ENCODE data around the gene MAPK10.

Gene MAPK10

DNA sequence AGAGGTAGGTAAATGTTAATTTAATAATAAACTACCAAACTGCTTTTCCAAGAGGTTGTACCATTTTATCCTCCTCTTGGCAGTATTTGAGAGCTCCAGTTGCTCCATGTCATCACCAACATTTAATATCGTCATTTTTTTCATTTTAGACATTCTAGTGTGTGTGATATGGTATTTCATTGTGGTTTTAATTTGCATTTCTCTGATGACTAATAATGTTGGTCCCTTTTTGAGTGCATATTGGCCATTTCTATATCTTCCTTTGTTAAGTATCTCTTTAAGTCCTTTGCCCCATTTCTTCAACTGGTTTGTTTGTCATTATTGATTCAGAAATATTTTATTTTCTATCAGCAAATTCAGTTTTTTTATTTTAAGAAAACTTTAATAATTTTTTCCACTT, 88.8 kb downstream of the MAPK10 start:
- DNase-seq, result no peak

DNA sequence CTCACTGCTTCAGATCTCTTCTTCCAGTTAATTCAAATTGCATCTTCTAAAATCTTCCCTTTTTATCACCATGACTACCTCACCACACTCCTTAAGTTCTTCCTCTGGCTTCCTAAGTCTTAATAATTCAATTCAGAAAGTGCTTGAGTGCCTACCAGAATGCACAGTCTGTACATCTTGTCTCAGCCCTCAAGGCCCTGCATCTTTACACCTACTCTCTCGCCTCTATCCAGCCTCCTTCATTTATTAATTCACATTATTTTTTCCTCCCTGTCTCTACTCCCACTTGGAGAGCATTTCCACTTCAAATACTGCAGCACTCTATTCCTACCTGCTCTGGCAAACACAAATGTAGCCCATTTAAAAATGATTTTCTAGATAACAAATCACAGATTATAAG, 90.5 kb downstream of the MAPK10 start:
- DNase-seq, result no peak

DNA sequence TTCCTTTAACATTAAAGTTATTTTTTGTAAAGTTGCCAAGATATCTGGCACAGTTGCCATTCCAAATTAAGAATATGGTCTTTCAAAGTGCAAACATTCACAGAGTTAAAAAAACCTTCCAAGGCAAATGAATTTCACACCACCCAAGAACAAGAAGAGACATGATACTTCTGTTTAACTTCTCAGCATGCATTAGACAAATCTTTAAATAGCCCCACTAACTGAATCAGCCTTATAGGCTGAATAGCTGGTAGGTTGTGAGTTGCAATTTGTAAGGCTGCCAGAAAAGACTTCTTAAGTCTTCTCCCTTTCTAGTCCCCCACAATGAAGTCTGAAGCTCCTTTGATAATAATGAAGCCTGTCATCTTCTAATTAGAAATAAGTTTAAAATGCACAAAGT, 95.6 kb downstream of the MAPK10 start:
- no peak for DNase-seq

DNA sequence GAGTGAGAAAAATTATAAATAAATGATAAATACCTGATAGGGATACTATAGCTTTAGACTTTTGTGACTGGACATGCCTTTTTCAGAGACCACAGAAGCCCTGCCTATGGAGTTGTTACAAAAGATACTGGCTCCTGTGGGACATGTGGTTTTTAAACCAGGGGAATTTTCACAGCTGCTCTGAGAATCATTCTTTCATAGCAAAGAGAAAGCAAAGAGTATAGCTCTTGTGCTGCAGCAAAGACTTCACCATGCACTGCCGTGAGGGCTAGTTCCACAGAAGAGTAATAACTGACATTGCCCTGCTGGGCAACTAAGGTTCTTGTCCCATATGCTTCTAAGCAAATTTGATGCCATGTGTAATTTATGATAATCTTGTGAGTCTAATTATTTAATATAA, 98.2 kb downstream of the MAPK10 start:
- DNase-seq, result no peak

DNA sequence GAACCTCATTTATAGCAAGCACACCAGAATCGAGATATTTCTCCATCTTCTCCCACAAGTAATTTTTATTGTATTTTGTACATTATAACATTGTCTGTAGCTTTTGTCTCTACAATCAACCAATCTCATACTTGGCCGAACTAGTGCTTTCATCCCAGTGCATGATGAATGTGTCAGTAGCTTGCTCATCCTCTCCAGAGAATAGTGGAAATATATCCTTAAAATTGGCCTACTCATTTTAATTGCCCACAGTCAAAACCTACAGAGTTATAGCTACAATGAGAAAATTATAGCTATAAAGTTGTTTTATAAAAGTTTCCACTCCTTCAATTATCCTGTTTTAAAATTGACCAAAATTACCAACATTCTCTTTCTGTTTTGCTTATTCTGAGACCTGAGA, 103.8 kb downstream of the MAPK10 start:
- no peak for DNase-seq

DNA sequence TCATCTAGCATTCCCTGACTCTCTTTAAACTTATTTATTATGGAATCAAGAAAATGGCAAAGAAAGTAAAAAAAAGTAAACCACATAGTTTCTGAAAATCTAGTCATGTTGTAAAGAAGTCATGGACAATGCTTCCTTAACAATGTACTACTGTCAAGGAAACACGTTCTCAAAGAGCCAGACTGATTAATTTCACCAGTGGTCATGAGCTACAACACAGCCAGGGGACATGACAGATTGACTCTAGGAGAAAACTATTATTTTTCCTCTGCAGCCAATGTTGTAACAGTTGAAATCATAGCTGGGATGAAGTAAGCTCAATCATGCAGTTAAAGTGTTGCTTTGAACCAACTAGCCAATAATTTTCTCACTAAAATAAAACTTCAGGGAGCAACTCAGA, 109.2 kb downstream of the MAPK10 start:
- DNase-seq, result no peak

DNA sequence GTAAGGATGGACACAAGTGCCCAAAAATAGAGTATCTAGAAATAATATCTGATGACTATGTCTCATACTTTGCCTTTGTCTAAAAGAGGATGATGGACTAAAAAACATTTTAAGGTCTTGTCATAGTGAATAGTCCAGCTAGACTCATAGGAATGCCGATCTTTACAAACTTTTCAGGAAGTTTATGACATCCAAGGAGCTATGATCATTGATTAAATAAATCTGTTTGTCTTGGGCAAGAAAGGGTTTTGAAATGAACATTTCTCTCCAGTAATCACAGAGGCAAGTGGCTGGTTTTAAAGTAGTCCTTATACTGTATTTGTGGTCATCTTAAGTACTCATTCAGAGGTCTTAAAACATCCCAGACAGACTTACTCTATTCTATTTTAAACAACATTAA, 109.8 kb downstream of the MAPK10 start:
- no peak for DNase-seq

DNA sequence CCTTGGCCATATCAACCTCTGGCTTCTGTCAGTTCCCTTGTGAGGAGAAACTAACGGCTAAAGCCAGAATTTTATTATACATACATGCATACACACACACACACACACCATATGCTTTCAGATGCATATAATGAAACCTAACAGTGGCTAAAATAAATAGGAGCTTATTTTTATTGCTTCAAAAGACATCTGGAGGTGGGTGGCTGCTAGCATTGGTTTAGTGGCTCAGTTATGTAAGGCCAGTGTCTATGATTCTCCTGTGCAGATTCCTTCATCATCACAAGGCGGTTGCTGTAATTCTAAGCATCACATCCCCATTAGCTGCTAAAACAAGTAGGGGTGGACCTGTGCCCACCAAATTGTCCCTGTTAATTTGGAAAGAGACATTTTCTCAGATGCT, 110.8 kb downstream of the MAPK10 start:
- no peak for DNase-seq

DNA sequence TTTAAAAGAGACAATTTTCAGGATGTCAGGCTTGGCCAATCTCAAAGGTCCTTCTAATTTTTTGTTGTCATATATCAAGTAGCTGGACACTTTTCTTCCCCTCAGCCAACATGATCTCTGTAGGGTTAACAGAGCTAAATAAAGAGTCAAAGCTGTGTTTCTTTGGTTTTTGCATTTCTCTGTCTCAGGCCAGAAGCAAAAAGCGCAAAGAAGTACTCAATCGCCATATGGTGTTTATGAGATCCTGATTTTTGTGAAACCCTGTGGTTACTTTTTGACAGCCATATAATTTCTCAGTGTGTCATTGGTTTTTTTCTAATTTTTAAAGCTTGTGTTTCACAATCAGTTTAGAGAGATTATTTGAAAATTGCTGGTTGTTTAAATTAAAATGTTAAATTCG, 111.9 kb downstream of the MAPK10 start:
- DNase-seq, result no peak

DNA sequence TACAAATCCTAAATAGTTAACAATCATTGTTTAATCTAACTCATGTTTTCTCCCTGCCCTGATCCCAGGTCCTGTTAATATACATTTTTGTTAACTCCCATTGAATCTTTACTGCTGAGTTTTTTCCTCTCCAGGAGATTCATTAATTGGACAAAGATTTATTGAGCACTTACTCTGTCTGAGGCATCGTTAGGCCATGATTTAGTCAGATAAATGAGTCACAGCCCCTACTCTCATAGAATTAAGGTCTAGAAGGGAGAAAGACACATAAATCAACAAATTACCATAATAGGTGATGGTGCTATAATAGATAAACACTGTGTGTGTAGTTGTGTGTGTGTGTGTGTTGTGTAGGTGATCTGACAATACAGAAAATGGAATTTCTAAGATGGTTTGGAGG, 112.5 kb downstream of the MAPK10 start:
- DNase-seq, result no peak

DNA sequence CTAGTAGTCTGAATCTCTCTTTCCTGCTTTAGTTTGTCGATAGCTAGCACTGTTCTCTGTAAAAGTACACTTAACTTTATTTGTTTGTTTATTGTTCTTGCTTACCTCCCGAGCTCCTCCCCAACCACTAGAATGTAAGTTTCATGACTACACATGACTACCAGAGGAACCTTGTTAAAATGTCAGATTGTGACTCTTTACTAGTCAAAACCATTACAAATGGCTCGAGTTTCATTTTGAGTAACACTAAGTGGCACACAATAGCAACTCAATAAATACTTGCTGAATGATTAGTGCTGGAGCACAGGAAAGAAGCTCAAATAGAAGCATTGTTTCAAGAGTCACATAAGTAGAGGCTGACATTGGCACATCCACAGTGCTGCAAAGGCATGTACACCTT, 116.1 kb downstream of the MAPK10 start:
- DNase-seq, result no peak

DNA sequence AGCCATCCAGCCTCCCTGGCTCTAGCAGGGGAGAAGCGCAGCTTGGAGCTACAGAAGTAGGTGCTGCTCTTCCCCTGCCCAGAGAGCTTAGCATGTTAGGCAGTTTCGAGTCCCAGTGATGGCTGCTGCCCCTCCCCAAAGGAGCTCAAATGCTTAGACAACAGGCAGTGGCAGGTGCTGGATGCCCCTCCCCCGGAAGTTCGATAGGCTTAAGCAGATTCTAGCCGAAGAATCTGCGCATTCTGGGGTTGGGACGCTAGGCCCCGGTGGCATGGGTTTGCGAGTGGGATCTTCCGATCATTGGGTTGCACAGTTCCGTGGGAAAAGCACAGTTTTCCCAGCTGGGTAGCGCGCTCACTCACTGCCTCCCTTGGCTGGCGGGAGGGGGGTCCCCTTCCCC, 117.2 kb downstream of the MAPK10 start:
- DNase-seq, result no peak

DNA sequence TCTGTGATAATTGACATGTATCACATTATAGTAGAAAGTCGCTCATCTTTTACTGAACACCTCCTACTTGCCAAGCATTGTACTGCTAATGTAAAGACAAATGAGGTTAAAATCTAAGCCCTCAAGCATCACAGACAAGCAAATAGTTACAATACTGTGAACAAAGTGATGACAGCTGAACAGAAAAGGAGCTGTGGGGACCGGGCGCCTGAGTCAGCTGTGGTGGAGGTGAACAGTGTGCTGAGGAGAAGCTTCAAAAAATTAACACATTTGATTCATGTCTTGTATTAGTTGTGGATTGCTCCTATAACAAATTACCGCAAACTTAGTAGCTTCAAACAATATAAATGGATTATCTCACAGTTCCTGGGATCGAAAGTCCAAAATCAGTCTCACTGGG, 124.3 kb downstream of the MAPK10 start:
- no peak for DNase-seq

DNA sequence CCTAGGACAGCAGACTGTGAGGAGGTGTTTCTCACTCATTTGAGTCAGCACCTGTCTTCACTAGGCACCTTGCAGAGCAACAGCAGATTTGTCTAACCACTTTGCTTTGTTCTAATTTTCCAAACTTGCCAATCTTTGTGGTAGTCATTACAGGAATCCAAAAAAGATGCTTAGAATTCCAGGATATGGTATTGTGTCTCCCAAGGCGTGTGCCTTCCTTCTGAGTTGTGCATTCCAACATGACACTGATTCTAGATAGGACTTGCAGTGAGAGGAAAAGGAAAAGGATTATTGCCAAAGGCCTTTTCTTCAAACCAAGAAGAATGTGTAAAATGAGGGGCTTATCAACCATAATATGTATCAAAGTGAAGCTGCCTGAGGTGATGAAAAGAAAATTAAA, 126.2 kb downstream of the MAPK10 start:
- no peak for DNase-seq

DNA sequence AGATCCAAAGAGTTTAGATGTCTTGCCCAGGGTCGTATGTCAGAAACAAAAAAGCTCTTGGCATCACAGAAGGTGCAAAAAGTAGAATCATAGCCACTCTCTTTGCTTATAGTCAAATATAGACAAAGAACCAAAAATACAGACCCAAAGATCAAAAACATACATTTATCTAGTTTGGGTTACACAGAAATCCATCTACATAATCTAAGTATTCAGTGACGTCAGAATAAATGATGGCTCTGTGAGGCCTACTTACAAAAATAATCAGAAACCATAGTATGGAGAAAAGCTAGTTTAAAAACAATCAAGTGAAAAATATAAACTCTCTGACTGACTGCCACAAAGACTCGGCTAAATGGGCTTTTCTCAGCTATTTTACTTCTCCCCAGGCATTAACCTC, 126.8 kb downstream of the MAPK10 start:
- DNase-seq, result no peak

DNA sequence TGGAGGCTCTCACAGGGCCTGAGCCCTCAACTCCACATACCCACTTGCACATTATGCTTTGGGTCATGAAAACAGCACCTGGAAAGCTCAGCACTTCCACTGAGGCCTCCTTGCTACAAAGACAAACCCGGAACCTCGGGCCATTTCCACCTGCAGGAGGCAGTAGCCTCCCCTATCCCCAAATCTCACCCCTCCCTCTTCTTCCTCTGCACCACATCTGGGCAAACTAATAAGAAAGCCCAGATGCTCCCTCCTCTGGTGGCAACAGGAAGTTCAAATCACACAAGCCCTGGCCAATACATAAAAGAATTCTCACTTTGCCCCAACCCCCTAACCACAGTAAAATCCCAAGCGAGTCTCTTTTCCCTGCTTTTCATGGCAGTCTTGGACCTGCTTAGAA, 136.4 kb downstream of the MAPK10 start:
- DNase-seq, result no peak

DNA sequence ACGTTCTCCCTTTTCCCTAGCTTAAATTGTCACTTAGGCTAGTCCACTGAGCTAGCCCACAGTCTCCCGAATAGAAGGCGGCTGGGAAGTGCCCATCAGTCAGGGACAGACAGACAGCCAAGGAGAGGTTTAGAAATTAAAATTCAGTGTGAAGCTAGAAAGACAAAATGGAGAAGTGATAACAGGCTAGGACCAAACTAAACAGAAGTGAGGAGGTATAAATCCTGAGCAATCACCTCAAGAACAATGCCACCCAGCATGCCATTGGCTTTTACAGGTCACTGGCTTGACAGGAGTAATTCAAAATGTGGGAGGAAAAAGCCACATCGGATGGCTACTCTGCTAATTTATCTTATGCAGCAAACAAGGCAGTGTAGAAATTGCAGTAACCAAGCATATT, 138.9 kb downstream of the MAPK10 start:
- peak; percentile 42 for DNase-seq

DNA sequence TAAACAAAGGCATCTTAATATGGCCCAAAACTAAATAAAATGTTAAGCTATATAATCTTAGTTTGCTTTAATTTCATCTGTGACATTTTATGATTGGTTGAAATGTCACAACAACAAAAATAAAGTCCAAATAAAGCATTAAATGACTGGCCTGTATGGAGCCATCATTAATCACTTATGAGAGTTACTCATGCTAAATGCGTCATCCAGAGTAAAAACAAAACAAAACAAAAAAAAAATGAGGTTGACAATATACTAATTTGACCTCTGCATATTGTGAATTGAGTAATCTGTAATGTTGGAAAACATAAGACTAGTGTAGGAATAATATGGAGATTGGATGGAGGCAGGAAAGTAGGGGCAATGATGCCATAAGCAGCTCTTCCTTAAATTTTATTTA, 139.7 kb downstream of the MAPK10 start:
- no peak for DNase-seq

DNA sequence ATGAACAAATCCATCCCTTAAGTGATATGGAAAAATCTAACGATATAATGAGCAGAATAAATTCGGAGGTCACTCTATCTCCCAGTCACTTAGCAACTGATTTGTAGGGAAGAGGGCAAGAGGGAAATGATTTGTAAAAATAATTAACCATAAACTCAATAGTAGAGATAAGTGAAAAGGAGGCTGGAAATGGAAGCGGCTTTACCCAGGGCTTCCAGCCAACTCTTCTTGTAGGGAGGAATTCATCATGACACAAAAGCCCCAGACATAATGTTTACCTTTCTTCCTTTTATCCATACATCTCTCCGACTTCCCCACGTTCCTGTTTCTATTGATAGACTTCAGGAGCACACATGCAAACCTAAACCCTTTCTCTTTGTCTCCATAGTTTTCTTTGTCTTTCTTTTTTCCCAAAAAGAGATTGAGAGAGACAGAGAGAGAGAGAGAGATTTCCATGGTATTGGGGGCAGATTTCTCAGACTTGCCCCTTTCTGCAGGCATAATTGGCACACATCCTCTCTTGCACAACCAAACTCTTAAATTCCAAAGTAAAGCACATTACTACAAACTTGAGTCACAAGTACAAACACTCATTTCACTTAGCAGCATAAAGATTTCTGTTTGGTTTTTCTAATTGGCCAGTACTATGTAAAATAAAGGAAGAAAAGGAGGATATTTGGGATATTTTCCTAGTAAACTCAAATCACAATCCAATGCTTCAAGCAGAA, 140.9 kb downstream of the MAPK10 start:
- no peak for DNase-seq

DNA sequence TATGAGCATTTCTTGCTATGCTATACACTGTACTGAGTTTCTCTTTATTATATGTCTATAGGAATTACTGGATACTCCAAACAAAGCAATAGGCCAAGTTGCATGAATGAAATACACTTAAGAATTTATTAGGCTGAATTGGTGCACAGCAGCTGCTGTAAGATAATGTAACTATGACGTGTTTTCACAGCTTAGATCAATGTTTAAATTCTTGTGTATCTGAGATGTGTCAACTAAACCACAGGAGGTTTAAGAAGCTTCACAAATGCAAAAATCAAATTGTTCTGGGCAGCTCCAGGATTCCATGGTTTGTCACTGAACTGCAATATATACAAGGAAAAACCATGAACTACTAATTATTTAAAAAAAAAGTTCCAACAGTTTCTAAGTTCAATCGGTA, 156.7 kb downstream of the MAPK10 start:
- DNase-seq, result no peak

DNA sequence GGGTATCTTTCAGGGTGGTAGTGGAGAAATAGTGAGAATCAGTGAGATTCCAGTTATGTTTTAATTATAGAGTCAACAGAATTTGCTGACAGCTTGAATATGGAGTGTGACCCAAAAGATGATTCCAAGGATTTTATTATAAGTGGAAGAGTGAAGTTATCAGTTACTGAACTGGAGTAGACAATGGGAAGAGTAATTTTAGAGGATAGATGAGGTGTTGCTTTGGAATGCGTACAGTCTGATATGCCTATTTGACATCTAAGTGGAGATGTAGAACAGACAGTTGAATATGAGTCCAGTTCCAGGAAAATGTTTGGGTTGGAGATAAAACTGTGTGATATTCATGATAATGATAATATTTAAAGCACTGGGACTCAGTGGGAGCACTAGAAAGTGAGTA, 174.2 kb downstream of the MAPK10 start:
- DNase-seq, result no peak

DNA sequence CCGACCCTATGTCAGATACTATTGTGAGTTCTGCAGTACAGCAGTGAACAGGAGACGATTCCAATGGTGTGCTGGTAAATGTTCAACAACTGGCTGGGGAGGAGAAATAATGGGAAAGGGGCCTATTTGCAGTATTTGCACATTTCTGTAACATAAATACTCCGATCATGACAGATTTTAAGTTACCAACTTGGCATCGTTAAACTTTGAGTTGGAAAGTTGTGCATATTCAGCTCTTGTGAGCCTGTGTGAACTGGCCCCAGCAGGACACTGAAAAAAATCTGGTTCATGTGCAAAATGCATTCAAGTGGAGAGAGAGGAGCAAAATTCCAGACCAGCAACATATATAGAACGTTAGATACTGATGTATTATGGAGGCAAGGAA, 175.0 kb downstream of the MAPK10 start:
- DNase-seq, result no peak

DNA sequence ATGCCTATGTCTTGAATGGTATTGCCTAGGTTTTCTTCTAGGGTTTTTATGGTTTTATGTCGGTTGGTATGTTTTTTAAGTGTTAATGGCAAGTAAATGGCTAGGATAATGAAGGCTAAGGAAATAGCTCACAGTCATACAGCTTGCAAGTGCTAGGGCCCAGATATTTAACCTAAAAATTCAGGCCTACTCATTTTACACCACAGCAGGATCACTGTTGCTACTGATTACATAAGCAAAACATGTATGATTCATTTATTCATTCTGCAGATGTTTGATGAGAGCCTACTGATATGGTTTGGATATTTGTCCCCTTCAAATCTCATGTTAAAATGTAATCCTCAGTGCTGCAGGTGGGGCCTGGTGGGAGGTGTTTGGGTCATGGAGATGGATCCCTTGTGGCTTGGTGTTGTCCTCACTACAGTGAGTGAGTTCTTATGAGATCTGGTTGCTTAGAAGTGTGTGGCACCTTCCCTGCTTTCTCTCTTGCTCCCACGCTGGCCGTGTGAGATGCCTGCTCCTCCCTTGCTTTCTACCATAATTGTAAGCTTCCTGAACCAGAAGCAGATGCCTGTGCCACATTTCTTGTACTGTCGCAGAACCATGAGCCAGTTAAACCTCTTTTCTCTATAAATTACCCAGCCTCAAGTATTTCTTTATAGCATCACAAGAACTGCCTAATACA, 175.5 kb downstream of the MAPK10 start:
- DNase-seq, result no peak

DNA sequence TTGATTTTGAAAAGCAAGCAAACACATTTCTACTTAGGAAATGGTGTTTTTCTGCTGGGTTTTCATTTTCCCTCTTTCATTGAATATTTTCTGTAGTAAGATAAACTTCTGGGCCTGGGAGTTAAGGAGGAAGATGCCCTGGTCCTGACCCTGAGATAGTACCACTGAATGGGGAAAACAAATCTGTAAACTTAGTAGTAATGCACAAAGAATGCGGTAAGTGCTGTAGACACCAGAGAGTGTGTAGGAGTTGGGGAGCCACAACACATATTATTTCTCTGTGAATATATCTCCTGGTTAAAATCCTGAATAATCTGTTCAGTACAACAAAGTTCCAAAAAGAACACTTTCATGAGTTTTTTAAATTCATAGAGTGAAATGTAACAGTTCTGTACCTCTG, 178.3 kb downstream of the MAPK10 start:
- DNase-seq, result no peak

DNA sequence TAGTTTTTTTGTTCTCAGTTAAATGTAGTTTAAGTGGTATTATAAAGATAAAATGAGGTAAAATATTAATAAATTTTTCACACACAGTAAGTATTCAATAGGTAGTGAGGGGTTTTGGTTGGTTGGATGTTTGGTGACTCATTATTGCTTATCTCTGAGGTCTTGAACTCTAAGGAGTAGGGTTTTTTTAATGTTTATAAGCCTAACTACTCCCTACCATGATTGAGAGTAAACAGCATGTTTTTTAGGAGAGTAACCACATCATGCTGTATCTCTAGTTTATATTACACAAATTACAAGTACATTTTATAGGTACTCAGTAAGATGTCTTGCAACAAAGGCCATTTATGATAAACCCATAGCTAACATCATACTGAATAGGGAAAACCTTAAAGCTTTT, 181.6 kb downstream of the MAPK10 start:
- no peak for DNase-seq
